KBM-7 (cell line): ENCODE results near the gene TLE4.

Source experiments
- DNase-seq: peaks from one replicate; pipeline ENCODE4 v3.0.0-alpha.2; 2015
- in situ Hi-C: fragments of 300-500 bp; cut with MboI; formaldehyde crosslinking; loops from 2 replicates; pipeline ENCODE4 v1.14.3; 2020; ENCODE audit warnings: low sequenced_read_pairs, low pct_unique_long_range_greater_than_20kb, mixed read lengths

TLE4 gene

DNA sequence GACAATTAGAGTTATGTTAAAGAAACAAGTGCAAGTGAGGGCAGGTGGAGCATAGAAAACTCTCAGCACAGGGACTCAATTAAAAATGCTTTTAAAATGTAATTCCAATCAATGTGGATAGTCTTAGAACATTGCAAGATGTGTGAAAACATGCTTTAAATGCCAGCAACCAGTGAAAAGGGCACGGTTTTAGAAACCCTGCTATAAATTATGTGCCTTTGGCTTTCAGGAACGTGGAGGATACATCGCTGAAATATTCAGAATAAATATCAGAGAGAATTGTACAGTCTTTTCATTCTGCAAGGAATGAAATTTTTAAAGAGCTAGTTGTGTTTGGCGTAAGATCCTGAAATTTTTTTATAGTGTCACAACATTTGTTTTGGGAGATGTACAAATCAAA lies 101.1 kb downstream of the TLE4 start:
- in situ Hi-C loops = no loop called here
- DNase-seq = no peak

- DNase-seq = no peak
- in situ Hi-C loops = no loop called here
Observed at GRCh38 chr9:79673614-79674013, 101.8 kb downstream of the TLE4 start.

DNA sequence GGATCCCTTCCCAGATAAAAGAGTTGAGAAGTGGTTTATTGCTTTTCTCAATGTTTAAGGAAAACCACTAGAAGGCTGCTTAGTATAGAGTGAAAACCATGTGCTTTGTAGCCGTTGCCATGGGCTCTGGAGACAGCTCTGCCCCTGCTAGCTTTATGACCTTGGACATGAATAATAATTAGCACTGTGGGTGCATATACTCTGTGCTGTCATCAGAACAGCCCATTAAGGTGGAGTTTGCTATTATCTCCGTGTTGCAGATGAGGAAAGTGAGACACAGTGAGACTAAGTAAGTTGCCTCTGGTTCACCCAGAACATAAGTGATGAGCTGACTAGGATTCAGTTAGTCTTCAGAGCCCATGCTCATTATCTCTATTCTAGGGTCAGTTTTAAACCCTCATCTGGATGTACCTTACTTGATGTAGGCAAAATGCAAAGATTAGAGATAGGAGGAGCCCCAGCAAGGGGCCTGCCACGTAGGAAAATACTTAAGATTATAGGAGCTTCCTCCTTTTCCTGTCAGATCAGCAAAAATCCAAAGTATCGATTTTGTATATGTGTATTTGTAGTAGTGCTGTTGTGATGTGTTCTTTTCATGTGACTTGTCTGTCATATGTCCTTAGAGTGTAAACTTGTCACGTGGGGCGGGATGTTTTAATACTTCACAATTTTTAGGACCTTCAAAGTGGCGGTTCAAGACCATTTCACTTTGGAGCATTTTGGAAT lies 102.5 kb downstream of the TLE4 start:
- DNase-seq = no peak
- in situ Hi-C loops = no loop called here

GRCh38 chr9:79681576-79681975 lies 109.8 kb downstream of the TLE4 start:
- no peak for DNase-seq
- in situ Hi-C loops = no loop called here

DNA sequence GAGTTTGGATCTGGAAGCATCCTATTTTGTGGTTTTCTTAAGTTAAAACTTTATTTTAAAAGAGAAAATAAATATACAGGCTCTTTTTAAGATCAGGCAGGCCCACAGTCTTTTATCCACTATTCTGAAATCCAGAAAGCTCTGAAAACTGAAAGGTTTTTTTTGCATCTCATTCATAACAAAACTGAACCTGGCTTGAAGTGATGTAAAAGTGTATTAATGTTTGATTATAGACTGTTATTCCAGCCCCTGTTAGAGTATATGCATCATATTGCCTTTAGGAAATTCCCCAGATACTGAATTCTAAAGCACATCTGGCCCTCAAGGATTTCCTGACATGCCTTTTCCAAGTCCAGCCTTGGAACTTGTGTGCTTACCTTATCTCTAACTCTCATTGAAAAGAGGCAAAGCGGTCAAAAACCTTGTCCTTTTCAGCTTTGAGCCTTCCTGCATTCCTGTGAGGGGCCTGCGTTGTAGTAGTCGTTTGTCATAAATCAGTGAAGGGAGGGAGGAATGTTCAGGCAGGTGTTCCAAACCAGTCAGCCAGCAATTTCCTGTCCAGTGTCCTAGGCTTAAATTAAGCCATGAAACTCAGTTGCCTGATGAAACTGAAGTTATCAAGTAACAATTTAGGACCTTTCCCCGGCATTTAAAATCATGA lies 110.4 kb downstream of the TLE4 start:
- in situ Hi-C loops = no loop called here
- no peak for DNase-seq

GRCh38 chr9:79684059-79684458 lies 112.3 kb downstream of the TLE4 start:
- in situ Hi-C loops = no loop called here
- no peak for DNase-seq

DNA sequence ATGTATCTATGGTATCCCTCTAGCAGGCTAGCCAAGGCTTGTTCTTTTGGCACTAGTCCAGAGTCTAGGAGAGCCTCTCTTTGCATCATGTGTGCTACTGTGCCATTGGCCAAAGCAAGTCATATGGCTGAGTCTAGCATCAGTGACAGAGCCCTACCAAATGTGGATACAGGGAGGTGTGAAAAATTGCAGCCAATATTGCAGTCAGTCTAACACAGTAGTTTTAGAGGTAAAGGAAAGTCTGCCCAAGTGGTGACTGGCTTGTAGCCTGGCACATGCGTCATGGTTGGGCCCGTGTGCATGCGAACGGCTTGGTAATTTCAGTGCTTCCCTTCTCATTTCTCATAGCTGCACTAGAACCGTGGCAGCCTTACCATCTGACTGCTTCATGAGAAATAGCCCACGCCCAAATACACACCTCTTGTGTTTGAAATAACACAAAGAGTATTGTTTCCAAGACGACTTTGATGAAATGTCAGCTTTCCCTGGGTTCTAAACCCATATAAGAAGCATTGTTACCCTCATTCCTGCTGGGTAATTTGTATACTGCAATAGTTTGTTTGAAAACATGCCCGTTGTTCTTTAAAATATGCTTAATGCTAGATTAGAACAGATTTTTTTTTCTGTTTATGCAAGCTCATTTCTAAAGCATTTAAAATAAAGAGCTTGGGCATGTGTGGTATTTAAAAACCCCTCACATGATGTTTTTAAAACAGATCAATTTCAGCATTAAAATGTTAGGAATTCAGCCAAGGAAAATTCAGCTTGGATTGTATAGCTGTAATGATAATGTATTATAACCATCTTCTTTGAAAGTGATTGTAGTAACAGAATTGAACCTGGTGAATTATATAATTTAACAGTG lies 113.2 kb downstream of the TLE4 start:
- no peak for DNase-seq
- in situ Hi-C loops = no loop called here

- in situ Hi-C loops = no loop called here
Observed at GRCh38 chr9:79685577-79685976, 113.8 kb downstream of the TLE4 start.

DNA sequence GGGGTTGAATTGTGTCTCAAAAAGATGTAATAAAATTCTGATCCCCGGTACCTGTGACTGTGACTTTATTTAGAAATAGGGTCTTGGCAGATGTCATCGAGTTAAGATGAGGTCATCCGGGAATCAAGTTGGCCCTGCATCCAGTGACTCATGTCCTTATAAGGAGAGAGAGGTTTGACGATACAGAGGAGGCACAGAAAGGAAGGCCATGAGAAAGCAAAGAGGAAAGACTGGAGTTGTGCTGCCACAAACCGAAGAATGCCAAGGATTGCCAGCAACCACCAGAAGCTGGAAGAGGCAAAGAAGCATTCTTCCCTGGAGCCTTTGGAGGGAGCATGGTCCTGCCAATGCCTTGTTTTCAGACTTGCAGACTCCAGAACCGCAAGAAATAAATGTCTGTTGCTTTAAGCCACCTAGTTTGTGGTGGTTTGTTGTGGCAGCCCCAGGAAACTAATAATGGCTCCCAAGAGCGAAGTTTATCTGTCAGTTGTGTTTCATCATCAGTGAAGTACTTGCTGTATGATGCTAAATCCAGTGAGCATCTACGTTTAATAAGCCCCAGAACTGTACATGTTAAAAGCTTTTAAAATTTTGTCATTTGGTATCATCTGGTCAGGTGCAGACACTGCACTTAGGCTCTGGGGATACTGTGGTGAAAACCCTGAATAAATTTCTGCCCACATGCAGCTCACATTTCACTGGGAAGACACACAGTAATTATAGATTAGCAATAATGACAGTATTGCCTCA lies 114.8 kb downstream of the TLE4 start:
- in situ Hi-C loops = no loop called here
- no peak for DNase-seq

More at GRCh38 chr9:79685577-79685976, 113.8 kb downstream of the TLE4 start:
- DNase-seq = no peak

GRCh38 chr9:79687131-79687447 lies 115.3 kb downstream of the TLE4 start:
- no peak for DNase-seq
- in situ Hi-C loops = no loop called here

DNA sequence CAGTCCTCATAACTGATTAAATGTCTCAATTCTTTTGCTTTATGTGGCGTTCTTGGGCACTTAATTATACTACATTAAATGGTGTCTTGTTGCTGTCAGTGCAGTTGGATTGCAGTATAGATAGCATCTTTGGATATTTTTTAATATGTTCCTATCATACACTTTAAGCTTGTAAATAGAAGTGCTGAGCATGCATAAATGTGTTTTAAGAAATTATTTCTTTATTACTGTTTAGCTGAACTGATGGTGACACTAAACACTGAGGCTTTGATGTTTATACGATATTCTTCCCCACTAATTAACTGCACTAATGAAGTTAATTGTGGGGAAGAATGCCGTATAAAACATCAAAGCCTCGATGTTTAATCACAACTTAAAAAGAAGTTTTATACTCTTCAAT lies 116.6 kb downstream of the TLE4 start:
- in situ Hi-C loops = no loop called here
- DNase-seq = no peak

GRCh38 chr9:79689576-79689975 lies 117.8 kb downstream of the TLE4 start:
- DNase-seq = no peak
- in situ Hi-C loops = no loop called here

GRCh38 chr9:79691496-79691895 lies 119.7 kb downstream of the TLE4 start:
- in situ Hi-C loops = no loop called here
- DNase-seq = no peak

GRCh38 chr9:79692857-79693571 lies 121.2 kb downstream of the TLE4 start:
- DNase-seq = no peak
- in situ Hi-C loops = no loop called here

DNA sequence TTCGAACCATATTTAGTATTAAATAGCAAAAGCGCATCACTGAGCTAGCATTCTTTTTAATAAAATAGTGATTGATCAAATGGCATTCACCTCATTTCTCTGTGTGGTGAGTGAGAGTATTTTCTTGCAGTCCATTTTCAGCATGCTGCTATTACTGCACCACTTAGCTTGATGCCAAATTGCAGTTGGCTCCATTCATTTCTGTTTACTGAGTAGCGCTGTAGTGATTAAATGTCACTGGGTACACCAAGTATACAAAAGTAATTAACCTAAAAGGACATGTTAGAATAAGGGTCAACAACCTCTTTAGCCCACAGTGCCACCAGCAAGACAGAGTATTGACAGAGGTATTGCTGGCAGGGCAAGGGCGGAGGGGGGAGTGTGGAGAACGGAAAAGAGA lies 122.0 kb downstream of the TLE4 start:
- in situ Hi-C loops = no loop called here
- DNase-seq = no peak

DNA sequence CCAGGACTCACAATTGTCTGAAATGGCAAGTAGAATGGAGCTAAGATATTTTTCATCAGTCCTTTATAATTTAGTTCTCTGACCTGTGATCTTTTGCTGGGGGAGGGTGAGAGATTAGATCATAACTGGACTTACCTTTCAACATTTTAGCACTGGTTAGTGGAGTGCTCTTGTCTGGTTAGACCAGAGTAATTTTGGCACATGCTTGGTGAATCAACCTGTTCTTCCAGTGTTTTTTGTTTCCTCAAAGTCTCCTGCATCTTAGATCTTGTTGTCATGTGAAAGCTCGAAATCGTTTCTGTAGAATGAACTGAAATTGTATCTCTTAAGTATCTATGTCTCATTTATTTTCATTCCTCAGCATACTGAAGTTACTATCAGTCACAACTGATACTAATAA lies 122.4 kb downstream of the TLE4 start:
- DNase-seq = no peak
- in situ Hi-C loops = no loop called here

- no peak for DNase-seq
- in situ Hi-C loops = no loop called here
Observed at GRCh38 chr9:79694676-79695400, 123.1 kb downstream of the TLE4 start.

DNA sequence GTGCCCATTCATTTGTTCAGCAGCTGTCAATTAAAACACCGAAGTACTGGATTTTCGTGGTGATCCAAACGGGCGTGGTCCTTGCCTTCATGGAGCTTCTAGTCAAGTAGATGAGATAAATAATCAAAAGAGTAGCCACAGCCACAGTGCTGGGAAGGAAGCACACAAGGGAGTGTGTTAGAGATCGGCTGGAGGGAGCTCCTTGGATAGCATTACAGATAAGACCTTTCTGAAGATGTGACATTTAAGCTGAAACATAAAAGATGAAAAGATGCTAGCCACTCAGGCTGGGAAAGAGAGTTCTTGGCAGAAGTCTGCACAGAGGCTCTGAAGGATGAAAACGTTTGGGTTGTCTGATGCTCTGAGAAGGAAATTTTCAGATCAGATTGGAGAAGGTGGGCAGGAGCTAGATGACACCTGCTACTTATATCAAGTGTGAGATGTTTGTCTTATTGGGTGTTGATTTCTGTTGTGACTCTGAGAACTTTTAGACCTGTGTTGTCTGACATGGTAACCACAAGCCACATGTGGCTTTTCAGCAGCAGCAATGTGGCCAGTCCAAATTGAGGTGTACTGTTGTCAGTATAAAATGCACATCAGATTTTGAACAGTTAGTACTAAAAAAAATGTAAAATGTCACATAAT lies 123.9 kb downstream of the TLE4 start:
- in situ Hi-C loops = no loop called here
- DNase-seq = no peak
